Effector memory CD4-positive, alpha-beta T cell (primary cell): ENCODE data around the gene BCL2L1.

Experiments used
- DNase-seq, 3 donors: peaks; one replicate each; pipeline ENCODE4 v3.0.0-alpha.2; 2020
- H3K27ac ChIP-seq: 2 replicates; pipeline ENCODE4 v1.7.0; 2013; ENCODE audit warnings: mild to moderate bottlenecking, low read length, moderate library complexity; ENCODE audit not compliant: insufficient read depth, poor library complexity, severe bottlenecking
- H3K27me3 ChIP-seq: replicated peaks from 2 replicates; pipeline ENCODE4 v1.7.0; 2013; ENCODE audit warnings: mild to moderate bottlenecking, low read length; ENCODE audit not compliant: insufficient read depth, control insufficient read depth, poor library complexity, severe bottlenecking
- H3K36me3 ChIP-seq: 2 replicates; pipeline ENCODE4 v1.7.0; 2013; ENCODE audit warnings: mild to moderate bottlenecking, low read length, moderate library complexity; ENCODE audit not compliant: control insufficient read depth, insufficient read depth
- H3K4me1 ChIP-seq: 2 replicates; pipeline ENCODE4 v1.7.0; 2013; ENCODE audit warnings: low read length, mild to moderate bottlenecking; ENCODE audit not compliant: control insufficient read depth, insufficient read depth, poor library complexity, severe bottlenecking
- H3K4me3 ChIP-seq: 2 replicates; pipeline ENCODE4 v1.7.0; 2013; ENCODE audit warnings: low read length, low read depth, mild to moderate bottlenecking; ENCODE audit not compliant: insufficient read depth, poor library complexity, severe bottlenecking
- H3K9me3 ChIP-seq: 2 replicates; pipeline ENCODE4 v1.7.0; 2013; ENCODE audit warnings: mild to moderate bottlenecking, low read length, moderate library complexity; ENCODE audit not compliant: control insufficient read depth

BCL2L1 gene

GRCh38 chr20:31690124-31690666, 32.5 kb downstream of the BCL2L1 start:
- Histone ChIP-seq H3K4me3 (no peak overlapping the region), H3K27me3 (no peaks in the 10 kb centered on the region), H3K4me1 (peaks cover 12% of the 10 kb centered on the region), H3K36me3 (peaks cover 13% of the 10 kb centered on the region), H3K9me3 (no peaks in the 10 kb centered on the region), H3K27ac (no peak overlapping the region)
- DNase-seq: no peak

- Histone ChIP-seq H3K9me3 (no peaks in the 10 kb centered on the region), H3K36me3 (peaks cover 13% of the 10 kb centered on the region), H3K27ac (no peak overlapping the region), H3K27me3 (no peaks in the 10 kb centered on the region), H3K4me3 (no peak overlapping the region), H3K4me1 (peaks cover 17% of the 10 kb centered on the region)
- DNase-seq: no peak
Observed at GRCh38 chr20:31689141-31689540, 33.5 kb downstream of the BCL2L1 start.

GRCh38 chr20:31687777-31688176, 34.9 kb downstream of the BCL2L1 start:
- Histone ChIP-seq H3K27ac (no peak overlapping the region), H3K27me3 (no peaks in the 10 kb centered on the region), H3K36me3 (peaks cover 13% of the 10 kb centered on the region), H3K9me3 (no peaks in the 10 kb centered on the region), H3K4me1 (peaks cover 20% of the 10 kb centered on the region), H3K4me3 (no peak overlapping the region)
- no peak for DNase-seq

GRCh38 chr20:31685853-31686643, 36.6 kb downstream of the BCL2L1 start:
- Histone ChIP-seq H3K4me3 (no peak overlapping the region), H3K27ac (no peak overlapping the region), H3K4me1 (peaks cover 29% of the 10 kb centered on the region), H3K36me3 (peaks cover 13% of the 10 kb centered on the region), H3K9me3 (no peaks in the 10 kb centered on the region), H3K27me3 (no peaks in the 10 kb centered on the region)
- no peak for DNase-seq

GRCh38 chr20:31684153-31685015, 38.3 kb downstream of the BCL2L1 start:
- no peak overlapping the region for H3K4me3 ChIP-seq
- DNase-seq: peak in 1 of 3 donors; percentile 25
- H3K27ac ChIP-seq: no peak overlapping the region
- peaks cover 13% of the 10 kb centered on the region for H3K36me3 ChIP-seq
- H3K4me1 ChIP-seq: peaks cover 45% of the 10 kb centered on the region
- H3K27me3 ChIP-seq: no peaks in the 10 kb centered on the region
- no peaks in the 10 kb centered on the region for H3K9me3 ChIP-seq

GRCh38 chr20:31682927-31683326, 39.7 kb downstream of the BCL2L1 start:
- H3K36me3 ChIP-seq: peaks cover 7% of the 10 kb centered on the region
- peaks cover 59% of the 10 kb centered on the region for H3K4me1 ChIP-seq
- H3K27me3 ChIP-seq: no peaks in the 10 kb centered on the region
- H3K9me3 ChIP-seq: no peaks in the 10 kb centered on the region
- H3K4me3 ChIP-seq: no peak overlapping the region
- no peak for DNase-seq
- H3K27ac ChIP-seq: no peak overlapping the region

- Histone ChIP-seq H3K4me3 (no peak overlapping the region), H3K9me3 (no peaks in the 10 kb centered on the region), H3K36me3 (peaks cover 7% of the 10 kb centered on the region), H3K27me3 (no peaks in the 10 kb centered on the region), H3K27ac (no peak overlapping the region), H3K4me1 (peaks cover 64% of the 10 kb centered on the region)
- DNase-seq: no peak
Observed at GRCh38 chr20:31682352-31682751, 40.3 kb downstream of the BCL2L1 start.

- Histone ChIP-seq H3K9me3 (no peaks in the 10 kb centered on the region), H3K4me1 (peaks cover 68% of the 10 kb centered on the region), H3K27ac (no peak overlapping the region), H3K36me3 (peaks cover 1% of the 10 kb centered on the region), H3K27me3 (no peaks in the 10 kb centered on the region), H3K4me3 (no peak overlapping the region)
- no peak for DNase-seq
Observed at GRCh38 chr20:31681769-31682168, 40.9 kb downstream of the BCL2L1 start.

GRCh38 chr20:31681128-31681727, 41.4 kb downstream of the BCL2L1 start:
- H3K27ac ChIP-seq: no peak overlapping the region
- H3K36me3 ChIP-seq: no peaks in the 10 kb centered on the region
- peaks cover 73% of the 10 kb centered on the region for H3K4me1 ChIP-seq

More at GRCh38 chr20:31681128-31681727, 41.4 kb downstream of the BCL2L1 start:
- no peak for DNase-seq
- Histone ChIP-seq H3K9me3 (no peaks in the 10 kb centered on the region), H3K4me3 (no peak overlapping the region), H3K27me3 (no peaks in the 10 kb centered on the region)
